Mucosa of gallbladder (tissue), 1 donor: Measurements from ENCODE around the gene WNT7A. TPM values are rescaled to one million over a fixed set of nuclear protein-coding genes. Genes with fewer than 3 reads are reported as not detected.
A peak's percentile ranks its signal among the peaks of the same experiment; 100 is the strongest.
"Not testable (repeated sequence)": the region's sequence is repeated elsewhere in the genome, so short reads cannot be mapped to it uniquely, and the experiment has no call there.

ENCODE experiments used
- DNase-seq: peaks from one replicate; pipeline ENCODE4 v3.0.0-alpha.2; 2020; ENCODE audit warnings: low spot score
- total RNA-seq: library from RNA; stranded (reverse); gene quantifications from one replicate; pipeline ENCODE4 v1.2.1, GENCODE V29; 2021
- donor health status: DM: no; HTN: no; CAD: no.

The WNT7A gene
- total RNA-seq, result 4.7 TPM

DNA sequence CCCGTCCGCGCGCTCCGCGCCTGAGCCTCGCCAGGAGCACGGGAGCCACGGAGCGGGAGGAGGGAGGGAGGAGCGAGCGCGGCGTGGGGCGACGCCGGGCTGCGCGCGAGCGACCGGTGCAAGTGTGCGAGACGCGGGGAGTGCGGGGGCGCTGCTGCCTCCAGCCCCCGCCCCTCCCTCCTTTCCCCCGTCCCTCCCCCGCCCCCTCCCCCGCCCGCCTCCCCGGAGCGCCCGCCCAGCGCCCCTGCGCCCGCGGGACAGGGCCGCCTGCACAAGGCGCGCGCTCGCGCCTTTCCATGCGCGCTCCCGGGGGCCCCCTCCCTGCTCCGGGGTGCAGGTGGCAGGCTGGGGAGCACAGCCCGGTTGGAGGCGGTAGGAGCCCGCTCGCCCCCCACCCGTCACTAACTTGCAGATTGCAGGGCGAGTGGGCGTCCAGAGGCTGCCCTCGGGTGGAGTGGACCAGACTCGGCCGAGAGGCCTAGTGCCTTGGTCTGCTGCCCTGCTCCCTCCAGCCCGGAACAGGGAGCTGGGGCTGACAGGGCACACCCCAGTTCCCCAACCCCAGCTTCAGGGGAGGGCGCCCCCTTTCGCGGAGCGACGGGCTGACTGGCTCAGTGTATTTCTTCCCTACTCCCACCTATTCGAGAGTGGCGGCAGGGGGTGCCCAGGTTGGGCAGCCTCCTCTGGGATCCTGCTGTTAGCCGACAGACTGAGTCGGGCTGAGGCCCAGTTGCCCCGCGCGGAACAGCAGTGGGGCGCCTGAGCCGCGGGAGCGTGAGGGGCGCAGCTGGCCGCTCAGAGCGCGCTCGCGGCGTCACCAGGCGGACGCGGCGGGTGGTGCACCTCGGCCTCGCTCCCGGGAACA is at the start of gene WNT7A:
WNT7A (minus strand) TSS at position 126 of the 865 bp plus-strand sequence. CDS start 255 bp downstream, outside the sequence.
- no peak for DNase-seq

DNA sequence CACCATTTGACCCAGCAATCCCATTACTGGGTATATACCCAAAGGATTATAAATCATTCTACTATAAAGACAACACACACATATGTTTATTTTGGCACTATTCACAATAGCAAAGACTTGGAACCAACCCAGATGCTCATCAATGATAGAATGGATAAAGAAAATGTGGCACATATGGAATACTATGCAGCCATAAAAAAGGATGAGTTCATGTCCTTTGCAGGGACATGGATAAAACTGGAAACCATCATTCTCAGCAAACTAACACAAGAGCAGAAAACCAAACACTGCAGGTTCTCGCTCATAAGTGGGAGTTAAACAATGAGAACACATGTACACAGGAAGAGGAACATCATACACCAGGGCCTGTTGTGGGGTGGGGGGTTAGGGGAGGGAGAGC is 48.9 kb upstream of the WNT7A start:
- DNase-seq, result not testable (repeated sequence)

DNA sequence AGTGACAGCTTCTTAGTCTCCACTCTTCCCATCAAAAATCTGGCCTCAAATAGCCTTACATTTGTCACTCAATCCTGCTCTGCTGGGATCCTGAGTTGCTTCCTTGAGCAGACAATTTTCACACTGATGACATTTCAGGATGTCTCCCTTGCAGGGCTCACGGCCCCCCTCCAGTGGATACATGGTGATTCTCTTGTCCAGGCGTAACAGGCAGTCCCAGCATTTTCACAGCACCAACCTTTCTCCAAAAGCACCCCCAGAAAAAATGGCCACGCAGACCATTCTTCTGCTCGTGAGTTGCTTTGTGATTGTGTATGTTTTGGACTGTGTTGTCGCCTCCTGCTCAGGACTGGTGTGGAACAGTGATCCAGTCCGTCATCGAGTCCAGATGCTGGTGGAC is 47.4 kb upstream of the WNT7A start:
- DNase-seq, result no peak

DNA sequence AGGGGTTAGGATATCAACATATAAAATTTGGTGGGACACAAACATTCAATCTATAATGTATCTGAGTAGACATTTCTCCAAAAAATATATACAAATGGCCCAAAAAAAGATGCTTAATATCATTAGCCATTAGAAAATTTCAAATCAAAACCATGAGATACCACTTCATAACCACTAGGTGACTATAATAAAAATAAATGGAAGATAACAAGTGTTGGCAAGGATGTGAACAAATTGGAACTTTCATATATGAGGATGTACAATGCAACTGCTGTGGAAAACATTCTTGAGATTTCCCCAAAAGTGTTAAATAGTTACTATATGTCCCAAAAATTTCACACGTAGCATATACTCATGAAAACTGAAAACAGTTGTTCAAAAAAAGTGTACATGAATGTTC is 36.5 kb upstream of the WNT7A start:
- DNase-seq, result no peak

DNA sequence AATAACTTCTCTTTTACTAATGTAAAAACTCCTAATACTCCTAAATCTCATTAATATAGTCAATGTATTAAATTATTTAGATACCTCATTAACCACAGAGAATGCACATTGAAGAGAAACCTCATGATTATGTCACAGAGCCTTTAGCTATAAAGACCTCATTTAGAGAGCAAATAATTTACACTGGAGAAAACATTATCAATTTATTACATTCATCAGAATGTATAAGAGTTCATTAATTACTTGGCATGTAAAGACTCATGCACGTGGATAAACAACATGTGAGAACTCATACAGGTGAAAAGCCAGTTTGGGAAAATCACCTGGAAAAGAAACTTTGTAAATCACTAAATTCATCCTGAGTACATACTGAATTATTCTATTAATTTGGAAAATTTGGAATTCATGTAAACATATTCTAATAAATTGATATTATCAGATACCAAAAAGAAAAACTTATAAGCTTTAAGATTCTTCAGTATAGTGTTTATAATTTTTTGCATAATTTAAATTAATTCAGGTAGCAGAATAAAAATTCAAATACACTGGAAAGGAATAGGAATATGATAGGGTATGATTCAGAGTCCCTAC is 22.9 kb upstream of the WNT7A start:
- DNase-seq, result no peak

DNA sequence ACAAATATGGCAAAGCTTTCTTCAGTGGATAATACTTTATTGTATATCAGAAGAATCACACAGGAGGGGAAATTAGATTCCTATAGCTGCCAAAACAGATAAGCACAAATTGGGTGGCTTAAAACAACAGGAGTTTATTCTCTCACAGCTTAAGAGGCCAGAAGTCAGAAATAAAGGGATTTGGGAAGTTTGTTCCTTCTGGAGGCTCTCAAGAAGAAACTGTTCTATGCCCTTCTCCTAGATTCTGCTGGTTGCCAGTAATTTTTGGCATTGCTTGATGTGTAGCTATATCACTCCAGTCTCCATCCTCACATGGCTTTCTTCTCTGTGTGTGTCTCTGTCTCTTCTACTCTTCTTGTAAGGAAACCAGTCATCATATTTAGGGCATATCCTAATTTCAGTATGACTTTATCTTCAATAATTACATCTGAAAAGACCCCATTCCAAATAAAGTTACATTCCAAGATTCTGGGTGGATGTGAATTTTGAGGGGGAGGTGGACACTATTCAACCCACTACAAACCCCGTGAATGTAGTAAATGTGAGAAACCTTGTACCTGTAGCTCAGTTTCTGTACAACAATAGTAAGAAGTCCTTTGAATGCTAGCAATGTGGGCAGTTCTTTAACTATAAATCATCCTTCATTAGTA is 22.2 kb upstream of the WNT7A start:
- DNase-seq, result no peak

DNA sequence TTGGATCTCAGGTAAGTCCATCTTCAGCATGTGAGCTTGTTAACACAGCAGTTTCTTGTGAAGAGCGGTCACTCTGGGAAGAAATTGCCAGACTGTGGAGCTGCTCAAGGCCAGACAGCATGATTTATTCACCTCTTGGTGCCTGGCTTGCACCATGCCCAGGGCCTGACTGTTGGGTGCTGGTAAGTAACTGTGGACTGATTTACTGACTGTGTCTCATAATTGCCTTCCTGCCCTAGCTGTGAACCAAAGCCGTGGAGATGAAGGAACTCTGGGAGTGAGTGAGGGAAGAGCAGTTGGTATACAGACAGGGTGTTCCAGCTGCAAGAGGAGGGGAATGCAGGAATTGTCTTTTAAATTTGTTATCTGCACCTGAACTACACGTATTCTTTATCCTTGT is 18.5 kb upstream of the WNT7A start:
- DNase-seq, result no peak

DNA sequence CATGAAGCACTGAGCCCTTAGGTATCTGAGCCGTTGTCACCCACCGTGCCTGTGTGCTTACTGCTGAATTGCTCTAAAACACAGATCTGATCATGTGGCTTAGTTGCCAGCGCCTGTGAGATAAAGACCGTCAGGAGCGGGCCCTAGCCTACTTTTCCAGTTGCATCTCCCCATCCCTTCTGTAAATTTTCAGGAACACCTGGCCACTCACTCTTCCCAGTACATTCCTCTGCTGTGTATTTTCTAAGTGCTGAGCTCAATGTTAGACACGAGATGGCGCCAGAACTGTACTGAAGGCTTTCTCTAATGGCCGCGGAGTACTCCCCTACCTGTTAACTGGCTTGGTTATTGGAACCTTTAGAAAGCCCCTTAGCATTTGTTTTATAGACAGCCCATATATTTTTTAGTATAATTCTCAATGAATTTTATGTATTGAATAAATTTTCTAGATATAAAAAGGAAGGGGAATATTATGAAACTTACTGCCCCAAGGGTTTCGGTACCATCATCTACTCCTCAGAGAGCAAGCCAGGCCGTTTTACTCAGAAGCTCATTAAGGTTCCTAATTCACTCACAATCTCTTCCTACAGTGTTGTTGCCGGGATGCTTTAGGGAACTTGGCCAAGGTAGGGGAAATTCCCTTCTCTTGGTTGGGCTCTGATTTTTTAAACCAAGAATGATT is 16.7 kb upstream of the WNT7A start:
- peak; percentile 71 for DNase-seq

DNA sequence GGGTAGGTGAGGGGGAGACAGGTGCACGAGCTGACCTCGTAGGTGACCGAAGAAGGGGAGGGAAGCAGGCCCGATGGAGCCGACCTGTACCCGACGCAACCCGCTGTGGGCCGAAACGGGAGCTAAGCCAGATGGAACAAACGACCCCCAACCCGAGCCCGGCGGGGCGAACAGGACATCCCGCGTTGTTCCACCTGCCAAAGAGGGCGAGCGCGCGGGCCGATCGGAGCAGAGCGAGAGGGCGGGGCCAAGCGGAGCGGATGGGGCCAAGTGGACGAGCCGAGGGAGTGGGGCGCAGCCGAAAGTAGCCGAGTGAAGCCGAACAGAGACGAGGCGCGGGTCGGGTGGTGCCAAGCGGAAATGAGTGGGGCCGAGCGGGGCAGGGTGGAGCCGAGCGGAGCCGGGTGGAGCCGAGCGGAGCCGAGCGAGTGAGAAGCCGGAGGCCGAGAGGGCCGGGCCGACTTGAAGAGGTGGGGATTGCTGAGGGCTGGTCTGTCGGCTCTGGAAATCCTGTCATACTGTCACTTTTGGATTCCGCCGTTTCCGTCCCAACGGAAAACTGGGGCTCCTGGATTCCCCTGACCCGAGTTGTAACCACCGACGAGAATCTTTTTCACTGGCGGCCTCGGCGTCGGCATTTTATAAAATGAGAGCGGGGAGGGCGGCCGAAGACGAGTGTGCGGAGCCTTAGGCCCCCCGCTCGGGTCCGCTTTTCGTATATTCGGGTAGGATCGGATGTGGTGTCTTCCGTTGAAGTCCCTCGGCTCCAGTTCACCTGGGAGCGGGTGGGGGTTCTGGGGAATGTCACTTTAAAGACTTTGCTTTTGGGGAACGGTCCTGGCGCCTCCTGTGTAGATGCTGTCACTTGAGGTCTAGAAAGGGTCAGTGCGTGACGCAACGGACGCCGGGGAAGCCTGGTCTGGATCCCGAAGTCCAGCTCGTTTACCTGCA is 15.6 kb upstream of the WNT7A start:
- peak; percentile 97 for DNase-seq

DNA sequence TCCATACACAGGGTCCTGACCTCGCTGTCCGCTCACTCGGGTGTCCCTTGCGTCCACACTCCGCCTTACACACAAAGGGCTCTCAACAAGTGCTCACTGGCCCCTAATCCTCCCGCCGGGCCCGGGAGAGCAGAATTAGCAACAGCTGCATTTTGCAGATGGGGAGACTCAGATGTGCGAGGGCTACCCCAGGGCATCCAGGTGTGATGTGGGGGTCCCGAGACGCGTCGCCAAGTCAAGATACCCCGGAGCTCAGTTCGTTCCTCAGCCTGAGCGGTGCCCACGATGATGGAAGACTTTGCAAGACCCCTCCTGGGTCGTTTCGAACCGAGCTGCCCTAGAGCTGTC is 14.9 kb upstream of the WNT7A start:
- DNase-seq, result no peak

DNA sequence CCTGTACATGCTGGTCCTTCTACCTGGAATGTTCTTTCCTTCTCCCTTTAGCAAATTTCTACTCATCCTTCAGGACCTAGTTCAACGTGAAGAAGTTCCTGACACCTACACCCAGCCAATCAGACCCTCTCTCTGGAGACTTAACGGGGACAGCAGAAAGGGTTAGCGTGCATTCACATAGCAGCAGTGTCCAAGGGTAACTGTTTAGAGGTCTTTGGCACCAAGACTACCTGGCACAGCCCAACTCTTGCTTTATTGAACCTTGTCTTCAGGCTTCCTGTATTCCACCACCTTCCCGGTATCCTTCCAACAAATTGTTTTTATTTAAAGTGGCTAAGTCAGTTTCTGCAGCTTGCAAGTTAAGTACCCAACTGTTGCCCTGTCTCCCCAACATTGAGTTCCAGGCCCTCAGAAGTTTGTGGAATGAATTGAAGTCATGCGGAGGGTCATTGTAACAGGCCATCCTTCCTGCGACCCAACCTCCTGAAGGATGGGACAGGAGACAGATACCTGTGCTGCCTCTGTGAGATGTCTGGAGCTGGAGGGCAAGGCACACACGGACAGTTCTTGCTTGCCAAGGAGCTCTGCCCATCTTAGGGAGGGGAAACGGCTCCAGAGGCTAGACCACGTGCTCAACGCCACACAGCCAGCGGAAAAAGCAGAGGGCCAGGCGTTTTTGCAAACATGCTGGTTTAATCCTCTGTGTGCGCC is 14.4 kb upstream of the WNT7A start:
- DNase-seq, result no peak

DNA sequence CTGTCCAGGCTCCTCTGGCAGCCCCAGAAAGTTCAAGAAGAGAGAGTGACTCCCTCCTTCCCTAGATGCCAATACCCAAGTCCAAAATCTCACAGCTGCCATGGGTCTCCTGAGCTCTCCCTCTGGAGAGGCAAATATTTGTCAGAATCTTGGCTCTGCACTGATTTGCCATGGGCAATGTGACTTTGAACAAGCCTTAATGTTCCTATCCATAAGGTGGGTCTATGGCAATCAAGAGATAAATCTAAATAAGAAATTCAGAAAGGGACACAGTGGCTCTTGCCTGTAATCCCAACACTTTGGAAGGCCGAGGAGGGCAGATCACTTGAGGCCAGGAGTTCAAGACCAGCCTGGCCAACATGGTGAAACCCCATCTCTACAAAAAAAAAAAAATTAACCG is 12.4 kb upstream of the WNT7A start:
- no peak for DNase-seq

DNA sequence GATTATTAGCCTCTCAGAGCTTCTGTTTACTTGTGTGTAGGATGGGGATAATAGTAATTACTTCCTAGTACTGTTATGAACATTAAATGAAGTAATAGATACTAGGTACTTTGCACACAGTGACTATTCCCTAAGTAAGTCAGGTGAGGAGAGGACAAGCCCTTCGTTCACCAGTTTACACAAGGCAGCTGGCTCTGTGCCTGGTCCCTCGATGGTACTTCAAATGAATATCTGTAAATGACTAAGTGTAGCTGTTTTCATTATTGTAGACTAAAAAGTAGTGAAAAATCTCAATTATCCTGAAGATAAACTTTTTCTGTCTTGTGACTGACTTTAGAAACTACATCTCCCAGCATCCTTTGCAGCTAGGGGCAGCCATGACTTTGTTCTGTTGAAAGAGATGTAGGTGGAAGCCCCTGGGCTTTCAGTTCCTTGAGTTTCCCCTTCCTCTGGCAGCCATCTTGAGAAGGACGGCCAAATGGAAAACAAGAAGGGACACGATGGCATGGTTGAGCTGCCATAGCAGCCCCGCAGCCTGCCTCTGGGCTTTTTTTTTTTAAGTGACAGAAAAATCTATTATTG is 11.7 kb upstream of the WNT7A start:
- DNase-seq, result no peak

DNA sequence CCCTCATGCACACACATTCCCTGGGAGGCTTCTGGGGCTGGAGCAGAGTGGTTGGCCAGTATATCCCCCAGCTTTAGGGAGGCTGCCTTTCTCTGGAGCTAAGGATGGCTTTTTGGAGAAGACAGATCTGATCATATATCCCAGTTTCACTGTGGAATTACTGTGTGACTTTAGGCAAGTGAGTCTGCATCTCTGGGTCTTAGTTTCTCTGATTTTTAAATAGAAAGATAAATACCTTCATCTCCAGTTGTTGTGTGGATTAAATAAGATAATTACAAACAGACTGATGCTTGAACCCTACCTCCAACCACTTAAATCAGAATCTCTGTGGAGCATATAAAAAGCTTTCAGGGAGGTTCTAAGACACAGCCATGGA is 11.1 kb upstream of the WNT7A start:
- no peak for DNase-seq

DNA sequence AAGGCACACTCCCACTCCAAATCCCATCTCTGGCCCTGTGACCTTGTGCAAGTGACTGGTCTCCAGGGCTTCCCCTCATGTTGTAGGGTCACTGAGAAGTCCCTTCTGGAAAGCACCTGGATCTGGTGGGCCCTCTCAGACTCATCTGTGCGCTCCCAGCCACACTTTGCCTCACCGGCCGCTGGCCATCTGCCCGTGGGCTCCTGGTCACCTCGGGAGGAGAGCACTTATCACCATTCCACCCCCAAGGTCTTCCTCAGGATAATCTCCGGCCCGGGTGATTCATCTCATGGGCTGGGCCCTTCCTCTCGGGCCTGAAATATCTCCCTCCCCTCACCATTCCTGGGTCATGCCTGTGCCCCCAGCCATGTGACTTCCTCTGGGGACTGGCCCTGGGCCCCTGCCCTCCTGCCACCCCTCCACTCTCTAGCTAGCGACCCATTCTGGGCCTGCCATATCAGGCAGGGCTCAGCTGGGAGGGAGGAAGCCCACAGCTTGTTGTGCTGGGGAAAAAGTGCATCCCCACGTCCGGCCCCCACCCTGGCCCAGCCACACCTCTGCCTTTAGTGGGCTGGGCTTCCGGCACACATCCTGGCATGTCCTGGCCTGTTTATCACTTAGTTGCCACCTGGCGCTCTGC is 10.6 kb upstream of the WNT7A start:
- no peak for DNase-seq

DNA sequence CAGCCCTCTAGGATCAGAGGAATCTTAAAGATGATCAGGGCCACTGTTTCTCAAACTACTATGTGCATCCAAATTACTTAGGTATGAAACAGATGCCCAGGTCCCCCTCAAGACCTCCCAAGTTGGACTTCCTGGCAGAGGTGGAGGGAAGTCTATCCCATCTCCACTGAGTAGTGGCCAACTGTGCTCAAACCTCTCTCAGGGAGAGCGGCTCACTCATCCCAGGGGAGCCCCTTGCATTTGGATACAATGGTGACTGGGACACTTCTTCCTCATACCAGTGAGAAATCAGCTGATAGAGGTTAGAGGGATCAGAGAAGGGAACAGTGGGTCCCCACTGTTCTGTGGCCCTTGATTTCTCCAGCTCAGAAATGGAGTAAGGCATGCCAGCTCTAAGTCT is 8.7 kb upstream of the WNT7A start:
- no peak for DNase-seq

DNA sequence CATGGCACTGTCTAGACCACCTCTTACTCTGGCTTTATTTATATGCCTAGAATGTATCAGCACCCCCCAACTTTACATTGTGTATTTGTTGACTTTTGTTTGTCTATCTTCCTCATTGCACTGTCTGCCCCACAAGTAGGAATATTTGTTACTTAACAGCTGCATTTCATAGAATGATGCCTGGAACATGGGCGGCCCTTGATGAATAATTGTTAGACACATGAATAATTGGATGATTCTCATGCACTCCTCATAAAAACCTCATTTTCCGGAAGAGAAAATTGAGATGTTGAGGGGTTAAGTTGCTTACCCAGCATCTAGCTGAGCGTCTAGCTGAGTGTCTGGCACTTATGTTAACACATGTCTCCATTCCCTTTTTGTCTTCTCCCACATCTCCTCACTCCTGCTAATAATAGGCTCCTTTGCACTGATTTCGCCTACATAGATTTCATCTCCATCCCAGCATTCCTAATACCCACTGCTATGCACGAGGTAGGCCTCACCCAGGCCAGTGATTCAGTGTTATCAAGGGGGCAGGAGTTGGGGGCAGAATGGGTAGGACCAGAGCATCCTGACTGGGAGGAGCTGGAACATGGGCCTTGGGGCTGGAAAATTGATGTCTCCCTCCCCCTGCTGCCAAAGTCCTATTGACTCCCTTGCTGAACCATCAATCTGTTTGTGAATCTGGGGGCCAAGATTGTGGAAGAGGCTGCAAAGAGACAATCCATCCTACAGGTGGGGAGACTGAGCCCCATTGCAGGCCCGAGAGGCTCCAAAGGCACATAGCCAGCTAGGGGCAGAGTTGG is 7.8 kb upstream of the WNT7A start:
- DNase-seq, result no peak

DNA sequence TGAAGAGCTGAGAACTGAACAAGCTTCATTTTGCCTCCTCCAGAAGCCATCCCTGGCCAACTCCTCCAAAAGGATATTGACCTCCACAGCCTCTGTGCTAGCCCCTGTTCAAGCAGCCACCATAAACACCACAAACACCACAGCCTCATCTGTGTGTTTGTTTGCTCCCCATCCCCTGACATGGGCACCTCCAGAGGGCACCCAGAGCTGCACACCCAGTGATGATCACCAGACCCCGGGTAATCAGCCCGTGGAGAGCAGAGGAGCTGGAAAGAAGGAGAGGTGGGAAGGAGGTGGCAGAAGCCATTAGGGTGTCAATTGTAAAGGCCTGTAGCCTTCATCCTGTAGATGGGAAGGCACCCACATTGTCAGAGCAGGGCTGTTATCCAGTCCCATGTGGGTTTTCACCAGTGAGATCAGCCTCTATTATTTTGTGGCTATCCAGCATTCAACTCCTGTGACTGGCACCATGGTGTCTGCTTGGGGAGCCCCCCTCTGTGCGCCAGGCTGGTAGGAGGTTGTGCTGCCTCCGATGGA is 6.8 kb upstream of the WNT7A start:
- DNase-seq, result peak; percentile 6

DNA sequence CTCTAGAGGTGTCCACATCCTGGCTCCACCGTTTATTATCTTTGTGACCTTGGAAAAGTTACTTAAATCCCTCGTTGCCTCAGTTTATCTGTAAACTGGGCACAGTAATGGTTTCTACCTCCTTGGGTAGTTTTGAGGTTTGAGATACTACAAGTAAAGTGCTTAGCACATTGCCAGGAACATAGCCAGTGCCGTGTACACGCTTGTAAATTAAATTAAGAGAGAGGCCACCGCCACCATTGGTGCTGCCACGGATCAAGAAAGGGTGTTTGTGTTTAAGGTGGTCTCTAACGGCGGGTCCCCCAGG is 5.8 kb upstream of the WNT7A start:
- DNase-seq, result no peak
